Thyroid gland (tissue), 4 donors: ENCODE measurements around the gene SPRN. TPM values are rescaled to one million over a fixed set of nuclear protein-coding genes. Genes with fewer than 3 reads are reported as not detected.
"Not testable (repeated sequence)": the region's sequence is repeated elsewhere in the genome, so short reads cannot be mapped to it uniquely, and the experiment has no call there.

Experiments
- DNase-seq, 2 donors: peaks; one replicate each; pipeline ENCODE4 v3.0.0-alpha.2; 2019
- H3K27ac ChIP-seq, 3 donors: fragments of 200-600 bp; sonication (generic); 1 replicate in 2 of 3; 2 replicates in 1 of 3; pipeline ENCODE4 v1.5.1; 2016 to 2019; ENCODE audit warnings: mild to moderate bottlenecking in 1 of 3, moderate library complexity in 1 of 3
- H3K27me3 ChIP-seq: fragments of 200-600 bp; sonication (generic); one replicate; pipeline ENCODE4 v1.5.1; 2019
- H3K36me3 ChIP-seq, 2 donors: fragments of 200-600 bp; sonication (generic); one replicate each; pipeline ENCODE4 v1.5.1; 2016 to 2019
- H3K4me1 ChIP-seq, 2 donors: fragments of 200-600 bp; sonication (generic); one replicate each; pipeline ENCODE4 v1.5.1; 2017 to 2019
- H3K4me3 ChIP-seq, 3 donors: fragments of 200-600 bp; sonication (generic); replicated peaks in 1 of 3; 1 replicate in 2 of 3; 2 replicates in 1 of 3; pipeline ENCODE4 v1.5.1; 2016; ENCODE audit warnings: mild to moderate bottlenecking in 1 of 3
- H3K9me3 ChIP-seq: fragments of 200-600 bp; sonication (generic); one replicate; pipeline ENCODE4 v1.5.1; 2017
- POLR2A ChIP-seq, 2 donors: fragments of 450-650 bp; IDR thresholded peaks; one replicate each; pipeline ENCODE4 v1.6.1; 2017; ENCODE audit warnings: antibody characterized with exemption in 2 of 2, mild to moderate bottlenecking in 2 of 2, moderate library complexity in 1 of 2
- WGBS, 2 donors: methylation state at CpG; one replicate each; pipeline ENCODE4 v1.1.5; 2017; 5-methylcytosine and 5-hydroxymethylcytosine counted together
- intact Hi-C: fragments of 100-400 bp; cut with DNase I; formaldehyde crosslinking; loops from one replicate; pipeline ENCODE4 v1.15.1; 2023
- total RNA-seq, 4 donors: library from RNA; depleted of rRNA; stranded (reverse); fragments of >200 nt; gene quantifications; one replicate each; pipeline ENCODE4 v1.2.3, GENCODE V29; 2016
- TF ChIP-seq, protein P1 (sequence below), 6 experiments: fragments of 200-600 bp in 3 of 6; fragments of 450-650 bp in 3 of 6; sonication (generic) in 3 of 6; IDR thresholded peaks; one replicate each; pipeline ENCODE4 v1.5.1; 2016 to 2019; ENCODE audit warnings: antibody characterized with exemption in 6 of 6, mild to moderate bottlenecking in 2 of 6, inconsistent platforms in 1 of 6, moderate library complexity in 1 of 6

The SPRN gene
- total RNA-seq, 4 donors from 2014 or later: 0.15 TPM; not detected in 3

GRCh38 chr10:133440633-133441285, 16.3 kb upstream of the SPRN start:
- intact Hi-C loops: no loop called here
- Histone ChIP-seq H3K4me3 (no peak overlapping the region), H3K27ac (no peak overlapping the region), H3K36me3 (no peaks in the 10 kb centered on the region), H3K9me3 (no peaks in the 10 kb centered on the region), H3K4me1 (no peaks in the 10 kb centered on the region), H3K27me3 (no peaks in the 10 kb centered on the region)
- TF ChIP-seq, protein P1, sequence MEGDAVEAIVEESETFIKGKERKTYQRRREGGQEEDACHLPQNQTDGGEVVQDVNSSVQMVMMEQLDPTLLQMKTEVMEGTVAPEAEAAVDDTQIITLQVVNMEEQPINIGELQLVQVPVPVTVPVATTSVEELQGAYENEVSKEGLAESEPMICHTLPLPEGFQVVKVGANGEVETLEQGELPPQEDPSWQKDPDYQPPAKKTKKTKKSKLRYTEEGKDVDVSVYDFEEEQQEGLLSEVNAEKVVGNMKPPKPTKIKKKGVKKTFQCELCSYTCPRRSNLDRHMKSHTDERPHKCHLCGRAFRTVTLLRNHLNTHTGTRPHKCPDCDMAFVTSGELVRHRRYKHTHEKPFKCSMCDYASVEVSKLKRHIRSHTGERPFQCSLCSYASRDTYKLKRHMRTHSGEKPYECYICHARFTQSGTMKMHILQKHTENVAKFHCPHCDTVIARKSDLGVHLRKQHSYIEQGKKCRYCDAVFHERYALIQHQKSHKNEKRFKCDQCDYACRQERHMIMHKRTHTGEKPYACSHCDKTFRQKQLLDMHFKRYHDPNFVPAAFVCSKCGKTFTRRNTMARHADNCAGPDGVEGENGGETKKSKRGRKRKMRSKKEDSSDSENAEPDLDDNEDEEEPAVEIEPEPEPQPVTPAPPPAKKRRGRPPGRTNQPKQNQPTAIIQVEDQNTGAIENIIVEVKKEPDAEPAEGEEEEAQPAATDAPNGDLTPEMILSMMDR (IDR thresholded peaks at IDR 0.05): no peak
- TF ChIP-seq POLR2A (IDR thresholded peaks at IDR 0.05): no peak
- 89 to 95% methylated on average over 14 to 15 of the region's 18 CpGs for WGBS, 2 donors
- no peak for DNase-seq

DNA sequence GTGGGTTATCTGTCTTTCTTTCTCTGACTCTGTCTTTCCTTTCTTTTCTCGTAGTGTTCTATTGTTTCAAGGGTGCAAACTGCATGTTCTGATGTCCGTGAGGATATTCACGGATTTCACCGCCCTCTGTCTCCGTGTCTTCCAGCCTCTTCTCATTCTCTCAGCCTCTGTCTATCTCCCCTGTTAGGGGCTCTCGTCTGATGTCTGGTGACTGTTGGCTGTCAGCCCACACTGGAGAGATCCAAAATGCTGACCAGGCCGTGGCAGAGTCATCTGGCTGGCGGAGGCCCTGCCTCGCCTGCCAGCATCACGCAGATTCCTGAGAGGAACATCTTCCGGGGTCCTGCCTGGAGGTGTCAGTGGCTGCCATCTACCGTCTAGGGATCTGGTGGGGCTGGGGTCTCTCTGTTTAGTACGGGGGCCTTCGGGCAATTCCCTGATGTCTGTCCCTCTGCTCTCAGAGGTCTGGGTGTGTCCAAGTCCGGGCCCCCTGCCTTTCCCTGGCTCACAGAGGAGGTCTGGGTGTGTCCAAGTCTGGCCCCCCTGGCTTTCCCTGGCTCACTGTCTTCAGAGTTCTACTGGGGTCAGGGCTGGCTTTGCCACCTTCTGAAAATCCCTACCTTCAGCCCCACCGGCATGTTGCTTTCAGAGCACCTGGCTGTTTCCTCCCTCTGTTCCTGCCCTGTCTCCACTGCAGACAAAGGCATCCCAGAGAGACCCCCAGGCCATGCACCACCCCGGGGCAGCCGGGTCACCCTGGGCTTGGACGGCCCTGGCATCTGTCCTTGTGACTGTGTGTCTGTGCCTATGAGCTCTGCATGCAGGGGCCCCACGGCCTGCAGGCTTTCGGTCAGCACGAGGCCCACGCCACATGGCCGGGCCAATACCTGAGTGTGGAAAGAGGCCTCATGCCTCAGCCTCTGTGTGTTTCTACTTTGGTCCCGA, 15.4 kb upstream of the SPRN start:
- intact Hi-C loops: no loop called here
- no peak for DNase-seq
- Histone ChIP-seq H3K4me3 (no peak overlapping the region), H3K9me3 (no peaks in the 10 kb centered on the region), H3K4me1 (no peaks in the 10 kb centered on the region), H3K27ac (no peak overlapping the region), H3K36me3 (no peaks in the 10 kb centered on the region), H3K27me3 (no peaks in the 10 kb centered on the region)
- 91 to 93% methylated on average over 16 to 21 of the region's 25 CpGs for WGBS, 2 donors
- TF ChIP-seq, protein P1 (IDR thresholded peaks at IDR 0.05): no peak
- TF ChIP-seq POLR2A (IDR thresholded peaks at IDR 0.05): no peak

GRCh38 chr10:133438711-133439273, 14.4 kb upstream of the SPRN start:
- Histone ChIP-seq H3K36me3 (no peaks in the 10 kb centered on the region), H3K9me3 (no peaks in the 10 kb centered on the region), H3K27ac (no peak overlapping the region), H3K4me3 (no peak overlapping the region), H3K4me1 (no peaks in the 10 kb centered on the region), H3K27me3 (no peaks in the 10 kb centered on the region)
- intact Hi-C loops: no loop called here
- WGBS, 2 donors: 80% methylated on average over 11 of the region's 11 CpGs
- no peak for TF ChIP-seq POLR2A (IDR thresholded peaks at IDR 0.05)
- TF ChIP-seq, protein P1 (IDR thresholded peaks at IDR 0.05): no peak
- DNase-seq: no peak

- H3K4me1 ChIP-seq, DNase-seq, H3K4me3 ChIP-seq, H3K9me3 ChIP-seq, intact Hi-C loops, H3K27me3 ChIP-seq, H3K36me3 ChIP-seq, H3K27ac ChIP-seq: not testable (repeated sequence)
- WGBS, 2 donors: no CpG with 5 or more reads among the region's 25 CpGs
Observed at GRCh38 chr10:133432789-133433188, 8.4 kb upstream of the SPRN start.

- H3K4me1 ChIP-seq, H3K36me3 ChIP-seq, DNase-seq, H3K27ac ChIP-seq, H3K4me3 ChIP-seq, H3K27me3 ChIP-seq, intact Hi-C loops, H3K9me3 ChIP-seq: not testable (repeated sequence)
- 20 to 100% methylated on average over 1 to 2 of the region's 9 CpGs for WGBS, 2 donors
Observed at GRCh38 chr10:133431888-133432613, 7.6 kb upstream of the SPRN start.

- DNase-seq, H3K27ac ChIP-seq, H3K27me3 ChIP-seq, H3K4me3 ChIP-seq, H3K9me3 ChIP-seq, H3K4me1 ChIP-seq, intact Hi-C loops, H3K36me3 ChIP-seq: not testable (repeated sequence)
- WGBS, 2 donors: 83 to 88% methylated on average over 4 of the region's 4 CpGs
Observed at GRCh38 chr10:133429571-133429970, 5.1 kb upstream of the SPRN start.

GRCh38 chr10:133424102-133424501, 323 bp downstream of the SPRN start:
- no CpG with 5 or more reads among the region's 46 CpGs for WGBS, 2 donors
- intact Hi-C loops, H3K27ac ChIP-seq, H3K27me3 ChIP-seq, DNase-seq, H3K4me3 ChIP-seq, H3K4me1 ChIP-seq, H3K9me3 ChIP-seq: not testable (repeated sequence)
- H3K36me3 ChIP-seq: peaks cover 17 to 22% of the 10 kb centered on the region in 2 donors
